Measurements from ENCODE around the gene SPATA31D3.

DNA sequence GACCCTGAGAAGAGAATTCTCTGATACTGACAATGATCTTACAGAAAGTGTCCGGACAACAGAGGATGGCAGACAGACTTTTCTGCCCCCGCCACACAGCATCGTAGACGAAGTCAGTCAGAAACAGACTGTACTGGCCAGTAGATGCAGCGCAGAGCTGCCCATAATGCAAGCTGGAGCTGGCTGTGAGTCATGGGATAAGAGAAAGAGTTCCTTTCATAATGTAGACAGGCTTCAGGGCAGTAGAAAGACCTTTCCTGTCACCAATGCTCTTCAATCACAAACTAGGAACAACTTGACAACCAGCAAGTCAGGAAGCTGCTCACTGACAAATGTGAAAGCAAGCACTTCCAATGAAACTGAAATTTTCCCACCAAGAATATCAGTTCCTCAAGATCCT, 50.4 kb downstream of the SPATA31D3 start:
- TF ChIP-seq RAD21 (IDR thresholded peaks at IDR 0.05) (no peak), EGR1 (IDR thresholded peaks at IDR 0.05; ENCODE audit: low read depth in 2 of 2) (no peak), TAF1 (conservative IDR thresholded peaks at IDR 0.05) (no peak), GABPA (IDR thresholded peaks at IDR 0.05 in 1 of 2, conservative IDR thresholded peaks at IDR 0.05 in 1 of 2) (no peak), FOXA1 (IDR thresholded peaks at IDR 0.05) (no peak), NR2F2 (IDR thresholded peaks at IDR 0.05) (no peak), RXRA (IDR thresholded peaks at IDR 0.05) (no peak), SP1 (IDR thresholded peaks at IDR 0.05) (no peak), YY1 (IDR thresholded peaks at IDR 0.05) (no peak), HNF4A (conservative IDR thresholded peaks at IDR 0.05) (no peak)
- TF ChIP-seq, protein P1, sequence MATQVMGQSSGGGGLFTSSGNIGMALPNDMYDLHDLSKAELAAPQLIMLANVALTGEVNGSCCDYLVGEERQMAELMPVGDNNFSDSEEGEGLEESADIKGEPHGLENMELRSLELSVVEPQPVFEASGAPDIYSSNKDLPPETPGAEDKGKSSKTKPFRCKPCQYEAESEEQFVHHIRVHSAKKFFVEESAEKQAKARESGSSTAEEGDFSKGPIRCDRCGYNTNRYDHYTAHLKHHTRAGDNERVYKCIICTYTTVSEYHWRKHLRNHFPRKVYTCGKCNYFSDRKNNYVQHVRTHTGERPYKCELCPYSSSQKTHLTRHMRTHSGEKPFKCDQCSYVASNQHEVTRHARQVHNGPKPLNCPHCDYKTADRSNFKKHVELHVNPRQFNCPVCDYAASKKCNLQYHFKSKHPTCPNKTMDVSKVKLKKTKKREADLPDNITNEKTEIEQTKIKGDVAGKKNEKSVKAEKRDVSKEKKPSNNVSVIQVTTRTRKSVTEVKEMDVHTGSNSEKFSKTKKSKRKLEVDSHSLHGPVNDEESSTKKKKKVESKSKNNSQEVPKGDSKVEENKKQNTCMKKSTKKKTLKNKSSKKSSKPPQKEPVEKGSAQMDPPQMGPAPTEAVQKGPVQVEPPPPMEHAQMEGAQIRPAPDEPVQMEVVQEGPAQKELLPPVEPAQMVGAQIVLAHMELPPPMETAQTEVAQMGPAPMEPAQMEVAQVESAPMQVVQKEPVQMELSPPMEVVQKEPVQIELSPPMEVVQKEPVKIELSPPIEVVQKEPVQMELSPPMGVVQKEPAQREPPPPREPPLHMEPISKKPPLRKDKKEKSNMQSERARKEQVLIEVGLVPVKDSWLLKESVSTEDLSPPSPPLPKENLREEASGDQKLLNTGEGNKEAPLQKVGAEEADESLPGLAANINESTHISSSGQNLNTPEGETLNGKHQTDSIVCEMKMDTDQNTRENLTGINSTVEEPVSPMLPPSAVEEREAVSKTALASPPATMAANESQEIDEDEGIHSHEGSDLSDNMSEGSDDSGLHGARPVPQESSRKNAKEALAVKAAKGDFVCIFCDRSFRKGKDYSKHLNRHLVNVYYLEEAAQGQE (IDR thresholded peaks at IDR 0.05) = no peak
- TF ChIP-seq, protein P2, sequence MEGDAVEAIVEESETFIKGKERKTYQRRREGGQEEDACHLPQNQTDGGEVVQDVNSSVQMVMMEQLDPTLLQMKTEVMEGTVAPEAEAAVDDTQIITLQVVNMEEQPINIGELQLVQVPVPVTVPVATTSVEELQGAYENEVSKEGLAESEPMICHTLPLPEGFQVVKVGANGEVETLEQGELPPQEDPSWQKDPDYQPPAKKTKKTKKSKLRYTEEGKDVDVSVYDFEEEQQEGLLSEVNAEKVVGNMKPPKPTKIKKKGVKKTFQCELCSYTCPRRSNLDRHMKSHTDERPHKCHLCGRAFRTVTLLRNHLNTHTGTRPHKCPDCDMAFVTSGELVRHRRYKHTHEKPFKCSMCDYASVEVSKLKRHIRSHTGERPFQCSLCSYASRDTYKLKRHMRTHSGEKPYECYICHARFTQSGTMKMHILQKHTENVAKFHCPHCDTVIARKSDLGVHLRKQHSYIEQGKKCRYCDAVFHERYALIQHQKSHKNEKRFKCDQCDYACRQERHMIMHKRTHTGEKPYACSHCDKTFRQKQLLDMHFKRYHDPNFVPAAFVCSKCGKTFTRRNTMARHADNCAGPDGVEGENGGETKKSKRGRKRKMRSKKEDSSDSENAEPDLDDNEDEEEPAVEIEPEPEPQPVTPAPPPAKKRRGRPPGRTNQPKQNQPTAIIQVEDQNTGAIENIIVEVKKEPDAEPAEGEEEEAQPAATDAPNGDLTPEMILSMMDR (IDR thresholded peaks at IDR 0.05; ENCODE audit: low read depth, low read length, missing input control) = no peak
- TF ChIP-seq, protein P3, sequence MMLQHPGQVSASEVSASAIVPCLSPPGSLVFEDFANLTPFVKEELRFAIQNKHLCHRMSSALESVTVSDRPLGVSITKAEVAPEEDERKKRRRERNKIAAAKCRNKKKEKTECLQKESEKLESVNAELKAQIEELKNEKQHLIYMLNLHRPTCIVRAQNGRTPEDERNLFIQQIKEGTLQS (IDR thresholded peaks at IDR 0.05) = no peak
- TF ChIP-seq, protein P4, sequence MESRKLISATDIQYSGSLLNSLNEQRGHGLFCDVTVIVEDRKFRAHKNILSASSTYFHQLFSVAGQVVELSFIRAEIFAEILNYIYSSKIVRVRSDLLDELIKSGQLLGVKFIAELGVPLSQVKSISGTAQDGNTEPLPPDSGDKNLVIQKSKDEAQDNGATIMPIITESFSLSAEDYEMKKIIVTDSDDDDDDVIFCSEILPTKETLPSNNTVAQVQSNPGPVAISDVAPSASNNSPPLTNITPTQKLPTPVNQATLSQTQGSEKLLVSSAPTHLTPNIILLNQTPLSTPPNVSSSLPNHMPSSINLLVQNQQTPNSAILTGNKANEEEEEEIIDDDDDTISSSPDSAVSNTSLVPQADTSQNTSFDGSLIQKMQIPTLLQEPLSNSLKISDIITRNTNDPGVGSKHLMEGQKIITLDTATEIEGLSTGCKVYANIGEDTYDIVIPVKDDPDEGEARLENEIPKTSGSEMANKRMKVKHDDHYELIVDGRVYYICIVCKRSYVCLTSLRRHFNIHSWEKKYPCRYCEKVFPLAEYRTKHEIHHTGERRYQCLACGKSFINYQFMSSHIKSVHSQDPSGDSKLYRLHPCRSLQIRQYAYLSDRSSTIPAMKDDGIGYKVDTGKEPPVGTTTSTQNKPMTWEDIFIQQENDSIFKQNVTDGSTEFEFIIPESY (IDR thresholded peaks at IDR 0.05) = no peak
